ENCODE data around the gene CDH22. TPM values are rescaled to one million over a fixed set of nuclear protein-coding genes. Genes with fewer than 3 reads are reported as not detected.

CDH22 gene
- total RNA-seq, 1 experiment from 2014 or later = not detected

DNA sequence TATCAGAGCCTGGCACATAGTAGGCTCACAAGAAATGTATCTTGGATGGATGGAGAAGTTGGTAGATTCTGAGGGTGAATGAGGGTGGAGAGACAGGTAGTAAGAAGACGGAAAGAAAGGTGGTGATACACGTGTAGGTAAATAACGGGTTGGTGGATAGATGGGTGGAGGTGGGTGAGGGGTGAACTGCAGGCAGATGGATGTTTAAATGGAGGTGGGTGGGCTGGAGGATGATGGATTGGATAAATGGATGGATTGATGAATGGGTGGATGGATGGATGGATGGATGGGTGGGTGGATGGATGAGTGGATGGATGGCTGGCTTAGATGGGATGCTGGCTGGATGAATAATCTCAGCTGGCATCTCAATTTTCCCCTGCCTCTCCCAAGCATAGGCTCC is 9.9 kb downstream of the CDH22 start:
- intact Hi-C loops (cut with micrococcal nuclease) = no loop called here
- TF ChIP-seq, protein P1, sequence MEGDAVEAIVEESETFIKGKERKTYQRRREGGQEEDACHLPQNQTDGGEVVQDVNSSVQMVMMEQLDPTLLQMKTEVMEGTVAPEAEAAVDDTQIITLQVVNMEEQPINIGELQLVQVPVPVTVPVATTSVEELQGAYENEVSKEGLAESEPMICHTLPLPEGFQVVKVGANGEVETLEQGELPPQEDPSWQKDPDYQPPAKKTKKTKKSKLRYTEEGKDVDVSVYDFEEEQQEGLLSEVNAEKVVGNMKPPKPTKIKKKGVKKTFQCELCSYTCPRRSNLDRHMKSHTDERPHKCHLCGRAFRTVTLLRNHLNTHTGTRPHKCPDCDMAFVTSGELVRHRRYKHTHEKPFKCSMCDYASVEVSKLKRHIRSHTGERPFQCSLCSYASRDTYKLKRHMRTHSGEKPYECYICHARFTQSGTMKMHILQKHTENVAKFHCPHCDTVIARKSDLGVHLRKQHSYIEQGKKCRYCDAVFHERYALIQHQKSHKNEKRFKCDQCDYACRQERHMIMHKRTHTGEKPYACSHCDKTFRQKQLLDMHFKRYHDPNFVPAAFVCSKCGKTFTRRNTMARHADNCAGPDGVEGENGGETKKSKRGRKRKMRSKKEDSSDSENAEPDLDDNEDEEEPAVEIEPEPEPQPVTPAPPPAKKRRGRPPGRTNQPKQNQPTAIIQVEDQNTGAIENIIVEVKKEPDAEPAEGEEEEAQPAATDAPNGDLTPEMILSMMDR (IDR thresholded peaks at IDR 0.05; ENCODE audit: unreplicated experiment) = no peak
- ChIA-PET CTCF (interaction anchor here (0.8 to 1.2 kb wide), 3 partner anchors 8 to 166 kb away, joined by 3 to 4 read pairs (median 3); no protein-coding TSS in a partner anchor), POLR2A (no interaction called here)
- peaks cover 65% of the 10 kb centered on the region for H3K27me3 Mint-ChIP-seq (ENCODE audit: insufficient read depth, unreplicated experiment)
- DNase-seq (ENCODE audit: unreplicated experiment) = no peak
- no peak overlapping the region for H3K4me3 Mint-ChIP-seq (ENCODE audit: unreplicated experiment)
- H3K36me3 Mint-ChIP-seq (ENCODE audit: insufficient read depth, unreplicated experiment) = no peaks in the 10 kb centered on the region
- H3K27ac Mint-ChIP-seq (ENCODE audit: low read depth, unreplicated experiment) = no peak overlapping the region
- no TSS peak for BruUV-seq (replicated peaks)
- H3K9me3 Mint-ChIP-seq (ENCODE audit: unreplicated experiment) = no peaks in the 10 kb centered on the region
- H3K4me1 Mint-ChIP-seq (ENCODE audit: insufficient read depth, unreplicated experiment) = no peaks in the 10 kb centered on the region

DNA sequence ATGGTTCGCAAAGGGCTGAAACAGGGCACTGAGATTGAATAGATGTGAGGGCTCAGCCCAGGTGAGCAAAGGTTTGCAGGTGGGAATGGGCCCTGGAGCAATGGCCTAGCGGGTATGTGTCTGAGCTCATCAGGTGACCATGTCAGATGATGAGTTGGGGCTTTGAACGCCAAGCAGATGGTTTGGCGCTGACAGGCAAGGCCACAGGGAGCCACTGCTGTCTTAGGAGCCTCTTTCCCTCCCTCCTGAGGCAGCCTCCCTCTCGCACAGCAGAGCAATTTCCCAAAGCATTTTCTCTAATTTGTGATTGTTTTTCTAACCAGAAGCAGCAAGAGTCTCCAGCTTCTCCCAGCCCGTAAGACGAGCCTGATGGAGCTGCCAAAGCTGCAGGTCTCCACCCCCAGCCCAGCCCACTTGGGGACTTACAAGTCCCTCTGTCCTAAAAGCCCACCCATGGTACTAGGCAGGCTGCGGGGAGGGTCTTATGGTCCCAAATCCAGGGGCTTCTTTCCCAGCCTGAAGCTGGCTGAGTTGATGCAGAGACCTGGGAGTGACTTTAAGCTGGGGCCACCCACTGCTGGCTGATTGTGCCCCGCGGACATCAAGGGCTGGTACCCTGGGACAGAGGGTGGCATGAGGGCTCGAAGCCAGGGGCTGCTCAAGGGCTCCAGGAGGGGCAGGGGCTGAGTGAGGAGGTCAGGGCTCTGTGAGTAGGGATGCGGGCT is 11.6 kb downstream of the CDH22 start:
- H3K36me3 Mint-ChIP-seq (ENCODE audit: insufficient read depth, unreplicated experiment) = no peaks in the 10 kb centered on the region
- BruUV-seq (replicated peaks) = no TSS peak
- peaks cover 64% of the 10 kb centered on the region for H3K27me3 Mint-ChIP-seq (ENCODE audit: insufficient read depth, unreplicated experiment)
- no peaks in the 10 kb centered on the region for H3K9me3 Mint-ChIP-seq (ENCODE audit: unreplicated experiment)
- TF ChIP-seq, protein P1 (IDR thresholded peaks at IDR 0.05; ENCODE audit: unreplicated experiment) = no peak
- H3K4me1 Mint-ChIP-seq (ENCODE audit: insufficient read depth, unreplicated experiment) = no peaks in the 10 kb centered on the region
- POLR2A ChIA-PET = no interaction called here
- intact Hi-C loops (cut with micrococcal nuclease) = no loop called here
- CTCF ChIA-PET = interaction anchor here (0.6 to 1.1 kb wide), 5 partner anchors 10 to 828 kb away, joined by 3 to 4 read pairs (median 3); no protein-coding TSS in a partner anchor
- no peak overlapping the region for H3K27ac Mint-ChIP-seq (ENCODE audit: low read depth, unreplicated experiment)
- no peak overlapping the region for H3K4me3 Mint-ChIP-seq (ENCODE audit: unreplicated experiment)
- no peak for DNase-seq (ENCODE audit: unreplicated experiment)

DNA sequence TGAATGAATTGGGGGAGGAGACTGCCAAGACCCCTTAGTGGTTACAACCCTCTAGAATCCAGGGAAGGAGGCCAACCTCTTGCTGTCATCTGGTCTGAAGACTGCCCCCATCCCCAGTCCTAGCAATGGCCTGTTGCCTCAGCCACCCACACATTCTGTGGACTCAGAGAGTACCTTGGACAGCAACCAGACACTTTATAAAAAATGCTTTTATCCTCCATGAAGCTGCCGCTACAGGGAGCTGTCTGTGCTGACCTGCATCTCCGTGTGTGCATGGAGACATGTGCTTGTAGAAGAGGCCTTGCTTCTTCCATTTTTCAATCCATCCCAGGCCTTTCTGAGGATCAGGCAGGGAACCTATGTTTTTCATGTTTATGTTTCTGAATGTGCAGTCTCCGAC is 15.2 kb downstream of the CDH22 start:
- BruUV-seq (replicated peaks) = no TSS peak
- Mint-ChIP-seq H3K36me3 (ENCODE audit: insufficient read depth, unreplicated experiment) (no peaks in the 10 kb centered on the region), H3K4me3 (ENCODE audit: unreplicated experiment) (no peak overlapping the region), H3K27me3 (ENCODE audit: insufficient read depth, unreplicated experiment) (peaks cover 60% of the 10 kb centered on the region), H3K9me3 (ENCODE audit: unreplicated experiment) (no peaks in the 10 kb centered on the region), H3K4me1 (ENCODE audit: insufficient read depth, unreplicated experiment) (no peaks in the 10 kb centered on the region), H3K27ac (ENCODE audit: low read depth, unreplicated experiment) (no peak overlapping the region)
- TF ChIP-seq, protein P1 (IDR thresholded peaks at IDR 0.05; ENCODE audit: unreplicated experiment) = no peak
- peak; percentile 51 for DNase-seq (ENCODE audit: unreplicated experiment)
- ChIA-PET CTCF (interaction anchor here (0.5 to 0.6 kb wide), 2 partner anchors 64 to 377 kb away, joined by 3 read pairs; no protein-coding TSS in a partner anchor), POLR2A (interaction anchor here (0.7 to 0.9 kb wide), 2 partner anchors 10 to 20 kb away, joined by 3 read pairs; no protein-coding TSS in a partner anchor)
- intact Hi-C loops (cut with micrococcal nuclease) = no loop called here

DNA sequence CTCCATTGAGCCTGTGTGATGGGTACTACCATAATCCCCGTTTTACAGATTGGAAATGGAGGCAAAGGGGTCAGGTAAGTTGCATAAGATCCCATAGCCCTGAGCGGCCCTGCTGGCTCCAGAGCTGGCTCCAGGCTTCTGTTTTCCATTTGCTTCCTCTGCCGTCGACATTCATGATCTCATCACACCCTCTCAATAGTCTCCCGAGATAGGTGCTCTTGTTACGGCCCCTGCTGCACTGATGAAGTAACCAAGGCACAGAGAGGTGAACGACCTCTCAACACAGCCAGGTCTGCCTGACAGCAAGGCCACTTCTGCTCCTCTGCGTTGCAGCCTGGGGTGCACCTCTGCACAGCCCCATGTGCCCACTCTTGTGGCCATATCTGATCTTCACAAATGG is 16.9 kb downstream of the CDH22 start:
- Mint-ChIP-seq H3K4me1 (ENCODE audit: insufficient read depth, unreplicated experiment) (no peaks in the 10 kb centered on the region), H3K36me3 (ENCODE audit: insufficient read depth, unreplicated experiment) (no peaks in the 10 kb centered on the region), H3K27ac (ENCODE audit: low read depth, unreplicated experiment) (no peak overlapping the region), H3K9me3 (ENCODE audit: unreplicated experiment) (no peaks in the 10 kb centered on the region), H3K4me3 (ENCODE audit: unreplicated experiment) (no peak overlapping the region), H3K27me3 (ENCODE audit: insufficient read depth, unreplicated experiment) (peaks cover 43% of the 10 kb centered on the region)
- intact Hi-C loops (cut with micrococcal nuclease) = no loop called here
- ChIA-PET POLR2A (interaction anchor here (1.0 kb wide), 1 partner anchor 30 kb away, joined by 5 read pairs; no protein-coding TSS in a partner anchor), CTCF (interaction anchor here (0.8 kb wide), 1 partner anchor 159 kb away, joined by 3 read pairs; no protein-coding TSS in a partner anchor)
- TF ChIP-seq, protein P1 (IDR thresholded peaks at IDR 0.05; ENCODE audit: unreplicated experiment) = no peak
- no TSS peak for BruUV-seq (replicated peaks)
- DNase-seq (ENCODE audit: unreplicated experiment) = no peak
